Keratinocyte (primary cell): ENCODE data around the gene GPBAR1.

ENCODE experiments used
- CTCF ChIP-seq, 3 experiments: IDR thresholded peaks in 1 of 3; conservative IDR thresholded peaks in 1 of 3; optimal IDR thresholded peaks in 1 of 3; 2 replicates in 2 of 3; 3 replicates in 1 of 3; pipeline versions ENCODE3 to v1.5.1; 2011; ENCODE audit warnings: low read length in 3 of 3, mild to moderate bottlenecking in 3 of 3, moderate library complexity in 2 of 3, control low read depth in 1 of 3, inconsistent platforms in 1 of 3; ENCODE audit not compliant: insufficient read depth in 2 of 3; ENCODE audit errors: extremely low read depth in 1 of 3
- EZH2 ChIP-seq: IDR thresholded peaks from one replicate; pipeline ENCODE4 v1.6.1; 2012; ENCODE audit warnings: inconsistent platforms, mild to moderate bottlenecking, low read length, moderate library complexity

GRCh38 chr2:218273908-218274249 is 13.1 kb downstream of the GPBAR1 start:
- no peak for TF ChIP-seq CTCF (optimal IDR thresholded peaks at IDR 0.05 in 1 of 3, IDR thresholded peaks at IDR 0.05 in 1 of 3, conservative IDR thresholded peaks at IDR 0.05 in 1 of 3; ENCODE audit: extremely low read depth in 1 of 3, insufficient read depth in 2 of 3, low read length in 3 of 3)
- TF ChIP-seq EZH2, result no peak
